ENCODE results near the gene CD3E. TPM values are rescaled to one million over a fixed set of nuclear protein-coding genes. Genes with fewer than 3 reads are reported as not detected.

Gene CD3E
- total RNA-seq (2016; rRNA removed; fragmentation: Illumina TruSeq; extraction: Trizol), result not detected in 2 replicates
- total RNA-seq (2016; cell fraction: cytosol; rRNA removed; fragmentation: Illumina TruSeq; extraction: Trizol; ENCODE audit: low read depth), result not detected in 2 replicates
- not detected in 2 replicates for total RNA-seq (2016; cell fraction: insoluble cytoplasmic fraction; rRNA removed; fragmentation: Illumina TruSeq; extraction: Trizol)
- total RNA-seq (2016; cell fraction: membrane; rRNA removed; fragmentation: Illumina TruSeq; extraction: Trizol), result not detected in 2 replicates
- not detected in 2 replicates for total RNA-seq (2016; cell fraction: nucleus; rRNA removed; fragmentation: Illumina TruSeq; extraction: Trizol)
- not detected in 2 replicates for polyA plus RNA-seq (2011; rRNA removed)
- polyA plus RNA-seq (2011; cell fraction: cytosol; rRNA removed), result not detected in 2 replicates
- polyA plus RNA-seq (2011; cell fraction: nucleus; rRNA removed), result not detected in 2 replicates
- polyA plus RNA-seq (2012), result not detected in 2 replicates
- polyA plus RNA-seq (2016; cell fraction: cytosol; fragmentation: Illumina TruSeq; extraction: Trizol; ENCODE audit: low read depth), result not detected in 2 replicates
- polyA plus RNA-seq (2016; cell fraction: insoluble cytoplasmic fraction; fragmentation: Illumina TruSeq; extraction: Trizol; ENCODE audit: low read depth), result not detected in 2 replicates
- not detected in 2 replicates for polyA plus RNA-seq (2016; cell fraction: membrane; fragmentation: Illumina TruSeq; extraction: Trizol; ENCODE audit: low read depth)
- not detected in 2 replicates for polyA plus RNA-seq (2016; cell fraction: nucleus; fragmentation: Illumina TruSeq; extraction: Trizol; ENCODE audit: insufficient read depth, low read depth)
- polyA minus RNA-seq (2011; rRNA and poly(A)+ RNA removed; ENCODE audit: low replicate concordance), result not detected in 2 replicates
- polyA minus RNA-seq (2011; cell fraction: cytosol; rRNA and poly(A)+ RNA removed), result not detected in 2 replicates
- not detected in 2 replicates for polyA minus RNA-seq (2011; cell fraction: nucleus; rRNA and poly(A)+ RNA removed)
- Bru-seq, nascent RNA, result not detected
- percentile 8 among the genes with signal in this experiment for BruChase-seq, experiment 1, labeled RNA remaining after a 6-hour chase
- BruChase-seq, experiment 2, labeled RNA remaining after a 2-hour chase, result not detected
- long read RNA-seq, experiment 1, result 0 reads
- long read RNA-seq, experiment 2, result 0 reads

DNA sequence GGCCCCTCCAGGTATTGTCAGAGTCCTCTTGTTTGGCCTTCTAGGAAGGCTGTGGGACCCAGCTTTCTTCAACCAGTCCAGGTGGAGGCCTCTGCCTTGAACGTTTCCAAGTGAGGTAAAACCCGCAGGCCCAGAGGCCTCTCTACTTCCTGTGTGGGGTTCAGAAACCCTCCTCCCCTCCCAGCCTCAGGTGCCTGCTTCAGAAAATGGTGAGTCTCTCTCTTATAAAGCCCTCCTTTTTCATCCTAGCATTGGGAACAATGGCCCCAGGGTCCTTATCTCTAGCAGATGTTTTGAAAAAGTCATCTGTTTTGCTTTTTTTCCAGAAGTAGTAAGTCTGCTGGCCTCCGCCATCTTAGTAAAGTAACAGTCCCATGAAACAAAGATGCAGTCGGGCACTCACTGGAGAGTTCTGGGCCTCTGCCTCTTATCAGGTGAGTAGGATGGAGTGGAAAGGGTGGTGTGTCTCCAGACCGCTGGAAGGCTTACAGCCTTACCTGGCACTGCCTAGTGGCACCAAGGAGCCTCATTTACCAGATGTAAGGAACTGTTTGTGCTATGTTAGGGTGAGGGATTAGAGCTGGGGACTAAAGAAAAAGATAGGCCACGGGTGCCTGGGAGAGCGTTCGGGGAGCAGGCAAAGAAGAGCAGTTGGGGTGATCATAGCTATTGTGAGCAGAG lies at the start of gene CD3E:
Gene CD3E (plus strand): TSS at position 163 of the 681 bp plus-strand sequence. CDS start 223 bp downstream, at position 386.
- ChIA-PET CTCF (ENCODE audit: low intra/inter-chr PET ratio, low total read pairs) (no interaction called here), POLR2A (no interaction called here)
- Histone ChIP-seq H3K4me3 (replicated peaks in 1 of 3; ENCODE audit: insufficient read depth in 1 of 3, low read depth in 2 of 3, low read length in 3 of 3) (no peak within 1 kb of the TSS), H4K20me1 (ENCODE audit: insufficient read depth, low read length) (no peaks in the 10 kb centered on the region), H3K4me1 (ENCODE audit: insufficient read depth, low read length) (no peaks in the 10 kb centered on the region), H3K79me2 (ENCODE audit: insufficient read depth, low read length) (no peaks in the 10 kb centered on the region), H2AFZ (ENCODE audit: low read length) (no peak within 1 kb of the TSS), H3K9ac (ENCODE audit: insufficient read depth, low read depth, low read length) (no peak within 1 kb of the TSS), H3K27ac (ENCODE audit: extremely low read length, insufficient read depth, low read length) (no peak within 1 kb of the TSS), H3K36me3 (replicated peaks in 1 of 2; ENCODE audit: control insufficient read depth in 1 of 2, insufficient read depth in 2 of 2, low read length in 2 of 2) (no peaks in the 10 kb centered on the region), H3K9me3 (ENCODE audit: low read length) (no peaks in the 10 kb centered on the region), H3K27me3 (ENCODE audit: control insufficient read depth in 1 of 2, insufficient read depth in 2 of 2, low read length in 2 of 2) (peaks cover 0 to 43% of the 10 kb centered on the region in 2 experiments; a peak in 4 of 5 replicates), H3K4me2 (ENCODE audit: low read depth, low read length) (no peak within 1 kb of the TSS)
- no peak for ATAC-seq
- FAIRE-seq, result no peak
- 55% methylated on average over 8 of the region's 8 CpGs for WGBS (ENCODE audit: low lambda C conversion rate)
- in situ Hi-C loops (cut with HindIII; ENCODE audit: extremely low pct_ligation_motif_present, low pct_unique_long_range_greater_than_20kb), result no loop called here
- no peak for DNase-seq (ENCODE audit: low spot score)
- TF ChIP-seq NFKBIZ (CRISPR knock-in tag; IDR thresholded peaks at IDR 0.05) (no peak), NFIC (IDR thresholded peaks at IDR 0.05; ENCODE audit: low read length) (no peak), RBM22 (optimal IDR thresholded peaks at IDR 0.05; ENCODE audit: low read length) (no peak), ZBTB42 (CRISPR knock-in tag; IDR thresholded peaks at IDR 0.05) (no peak), POLR2AphosphoS2 (IDR thresholded peaks at IDR 0.05; ENCODE audit: low read depth, low read length) (no peak), GATAD2A (CRISPR knock-in tag; IDR thresholded peaks at IDR 0.05) (no peak), KMT2A (CRISPR knock-in tag; IDR thresholded peaks at IDR 0.05) (no peak), PHF20 (CRISPR knock-in tag; IDR thresholded peaks at IDR 0.05) (no peak)
- TF ChIP-seq, protein P1, sequence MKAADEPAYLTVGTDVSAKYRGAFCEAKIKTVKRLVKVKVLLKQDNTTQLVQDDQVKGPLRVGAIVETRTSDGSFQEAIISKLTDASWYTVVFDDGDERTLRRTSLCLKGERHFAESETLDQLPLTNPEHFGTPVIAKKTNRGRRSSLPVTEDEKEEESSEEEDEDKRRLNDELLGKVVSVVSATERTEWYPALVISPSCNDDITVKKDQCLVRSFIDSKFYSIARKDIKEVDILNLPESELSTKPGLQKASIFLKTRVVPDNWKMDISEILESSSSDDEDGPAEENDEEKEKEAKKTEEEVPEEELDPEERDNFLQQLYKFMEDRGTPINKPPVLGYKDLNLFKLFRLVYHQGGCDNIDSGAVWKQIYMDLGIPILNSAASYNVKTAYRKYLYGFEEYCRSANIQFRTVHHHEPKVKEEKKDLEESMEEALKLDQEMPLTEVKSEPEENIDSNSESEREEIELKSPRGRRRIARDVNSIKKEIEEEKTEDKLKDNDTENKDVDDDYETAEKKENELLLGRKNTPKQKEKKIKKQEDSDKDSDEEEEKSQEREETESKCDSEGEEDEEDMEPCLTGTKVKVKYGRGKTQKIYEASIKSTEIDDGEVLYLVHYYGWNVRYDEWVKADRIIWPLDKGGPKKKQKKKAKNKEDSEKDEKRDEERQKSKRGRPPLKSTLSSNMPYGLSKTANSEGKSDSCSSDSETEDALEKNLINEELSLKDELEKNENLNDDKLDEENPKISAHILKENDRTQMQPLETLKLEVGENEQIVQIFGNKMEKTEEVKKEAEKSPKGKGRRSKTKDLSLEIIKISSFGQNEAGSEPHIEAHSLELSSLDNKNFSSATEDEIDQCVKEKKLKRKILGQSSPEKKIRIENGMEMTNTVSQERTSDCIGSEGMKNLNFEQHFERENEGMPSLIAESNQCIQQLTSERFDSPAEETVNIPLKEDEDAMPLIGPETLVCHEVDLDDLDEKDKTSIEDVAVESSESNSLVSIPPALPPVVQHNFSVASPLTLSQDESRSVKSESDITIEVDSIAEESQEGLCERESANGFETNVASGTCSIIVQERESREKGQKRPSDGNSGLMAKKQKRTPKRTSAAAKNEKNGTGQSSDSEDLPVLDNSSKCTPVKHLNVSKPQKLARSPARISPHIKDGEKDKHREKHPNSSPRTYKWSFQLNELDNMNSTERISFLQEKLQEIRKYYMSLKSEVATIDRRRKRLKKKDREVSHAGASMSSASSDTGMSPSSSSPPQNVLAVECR (CRISPR knock-in tag; IDR thresholded peaks at IDR 0.05; ENCODE audit: borderline replicate concordance), result no peak
- TF ChIP-seq, protein P2, sequence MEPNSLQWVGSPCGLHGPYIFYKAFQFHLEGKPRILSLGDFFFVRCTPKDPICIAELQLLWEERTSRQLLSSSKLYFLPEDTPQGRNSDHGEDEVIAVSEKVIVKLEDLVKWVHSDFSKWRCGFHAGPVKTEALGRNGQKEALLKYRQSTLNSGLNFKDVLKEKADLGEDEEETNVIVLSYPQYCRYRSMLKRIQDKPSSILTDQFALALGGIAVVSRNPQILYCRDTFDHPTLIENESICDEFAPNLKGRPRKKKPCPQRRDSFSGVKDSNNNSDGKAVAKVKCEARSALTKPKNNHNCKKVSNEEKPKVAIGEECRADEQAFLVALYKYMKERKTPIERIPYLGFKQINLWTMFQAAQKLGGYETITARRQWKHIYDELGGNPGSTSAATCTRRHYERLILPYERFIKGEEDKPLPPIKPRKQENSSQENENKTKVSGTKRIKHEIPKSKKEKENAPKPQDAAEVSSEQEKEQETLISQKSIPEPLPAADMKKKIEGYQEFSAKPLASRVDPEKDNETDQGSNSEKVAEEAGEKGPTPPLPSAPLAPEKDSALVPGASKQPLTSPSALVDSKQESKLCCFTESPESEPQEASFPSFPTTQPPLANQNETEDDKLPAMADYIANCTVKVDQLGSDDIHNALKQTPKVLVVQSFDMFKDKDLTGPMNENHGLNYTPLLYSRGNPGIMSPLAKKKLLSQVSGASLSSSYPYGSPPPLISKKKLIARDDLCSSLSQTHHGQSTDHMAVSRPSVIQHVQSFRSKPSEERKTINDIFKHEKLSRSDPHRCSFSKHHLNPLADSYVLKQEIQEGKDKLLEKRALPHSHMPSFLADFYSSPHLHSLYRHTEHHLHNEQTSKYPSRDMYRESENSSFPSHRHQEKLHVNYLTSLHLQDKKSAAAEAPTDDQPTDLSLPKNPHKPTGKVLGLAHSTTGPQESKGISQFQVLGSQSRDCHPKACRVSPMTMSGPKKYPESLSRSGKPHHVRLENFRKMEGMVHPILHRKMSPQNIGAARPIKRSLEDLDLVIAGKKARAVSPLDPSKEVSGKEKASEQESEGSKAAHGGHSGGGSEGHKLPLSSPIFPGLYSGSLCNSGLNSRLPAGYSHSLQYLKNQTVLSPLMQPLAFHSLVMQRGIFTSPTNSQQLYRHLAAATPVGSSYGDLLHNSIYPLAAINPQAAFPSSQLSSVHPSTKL (CRISPR knock-in tag; IDR thresholded peaks at IDR 0.05), result no peak
- intact Hi-C loops (cut with micrococcal nuclease; ENCODE audit: unreplicated experiment), result no loop called here
- BruUV-seq (replicated peaks), result no TSS peak
